Dedifferentiated amniotic fluid mesenchymal stem cell (primary cell): ENCODE measurements around the gene FHIT.

Experiments
- DNase-seq: peaks from one replicate; pipeline ENCODE4 v3.0.0-alpha.2; 2016; ENCODE audit errors: extremely low spot score

Gene FHIT

GRCh38 chr3:60631509-60631908 is 619.7 kb downstream of the FHIT start:
- DNase-seq: no peak

GRCh38 chr3:60630953-60631352 is 620.3 kb downstream of the FHIT start:
- no peak for DNase-seq

- no peak for DNase-seq
These were observed 621.4 kb downstream of the FHIT start for GRCh38 chr3:60629816-60630215.

- no peak for DNase-seq
These were observed 628.9 kb downstream of the FHIT start for GRCh38 chr3:60622349-60622748.

- DNase-seq: no peak
These were observed 634.1 kb downstream of the FHIT start for GRCh38 chr3:60617188-60617587.

GRCh38 chr3:60613769-60614303 is 637.4 kb downstream of the FHIT start:
- DNase-seq: no peak

GRCh38 chr3:60610441-60611112 is 640.7 kb downstream of the FHIT start:
- no peak for DNase-seq

GRCh38 chr3:60609446-60609845 is 641.8 kb downstream of the FHIT start:
- DNase-seq: no peak

- DNase-seq: no peak
These were observed 647.4 kb downstream of the FHIT start for GRCh38 chr3:60603860-60604259.

- no peak for DNase-seq
These were observed 650.4 kb downstream of the FHIT start for GRCh38 chr3:60600848-60601247.

GRCh38 chr3:60599586-60599985 is 651.7 kb downstream of the FHIT start:
- no peak for DNase-seq

GRCh38 chr3:60598671-60599070 is 652.6 kb downstream of the FHIT start:
- no peak for DNase-seq

- no peak for DNase-seq
These were observed 657.2 kb downstream of the FHIT start for GRCh38 chr3:60594025-60594424.

- DNase-seq: no peak
These were observed 660.0 kb downstream of the FHIT start for GRCh38 chr3:60591267-60591666.

- no peak for DNase-seq
These were observed 662.4 kb downstream of the FHIT start for GRCh38 chr3:60588806-60589205.

- DNase-seq: no peak
These were observed 665.3 kb downstream of the FHIT start for GRCh38 chr3:60585918-60586317.

GRCh38 chr3:60584250-60584649 is 667.0 kb downstream of the FHIT start:
- DNase-seq: no peak

GRCh38 chr3:60582288-60582687 is 669.0 kb downstream of the FHIT start:
- DNase-seq: no peak

- DNase-seq: no peak
These were observed 670.4 kb downstream of the FHIT start for GRCh38 chr3:60580809-60581208.

- DNase-seq: no peak
These were observed 671.5 kb downstream of the FHIT start for GRCh38 chr3:60579734-60580133.

GRCh38 chr3:60578936-60579335 is 672.3 kb downstream of the FHIT start:
- DNase-seq: no peak

- no peak for DNase-seq
These were observed 673.7 kb downstream of the FHIT start for GRCh38 chr3:60577601-60578000.

- DNase-seq: no peak
These were observed 675.5 kb downstream of the FHIT start for GRCh38 chr3:60575718-60576272.
